Measurements from ENCODE around the gene BBS4.

The BBS4 gene

GRCh38 chr15:72760590-72761260 lies 74.7 kb downstream of the BBS4 start:
- Histone ChIP-seq H3K27ac (ENCODE audit: poor library complexity, severe bottlenecking) (no peak overlapping the region), H3K36me3 (ENCODE audit: low read depth) (peaks cover 70% of the 10 kb centered on the region), H3K4me3 (ENCODE audit: severe bottlenecking) (no peak overlapping the region), H3K9me3 (ENCODE audit: severe bottlenecking) (no peaks in the 10 kb centered on the region), H3K4me1 (ENCODE audit: insufficient read depth, poor library complexity, severe bottlenecking) (no peaks in the 10 kb centered on the region), H3K27me3 (ENCODE audit: insufficient read depth, poor library complexity, severe bottlenecking) (no peaks in the 10 kb centered on the region)
- DNase-seq (ENCODE audit: low spot score) (no peak), ATAC-seq (ENCODE audit: low read depth) (no peak)
- no peak for TF ChIP-seq CTCF (IDR thresholded peaks at IDR 0.05; ENCODE audit: poor library complexity, severe bottlenecking)

- Histone ChIP-seq H3K27me3 (ENCODE audit: insufficient read depth, poor library complexity, severe bottlenecking) (no peaks in the 10 kb centered on the region), H3K4me3 (ENCODE audit: severe bottlenecking) (no peak overlapping the region), H3K4me1 (ENCODE audit: insufficient read depth, poor library complexity, severe bottlenecking) (no peaks in the 10 kb centered on the region), H3K36me3 (ENCODE audit: low read depth) (peaks cover 75% of the 10 kb centered on the region), H3K27ac (ENCODE audit: poor library complexity, severe bottlenecking) (no peak overlapping the region), H3K9me3 (ENCODE audit: severe bottlenecking) (peaks cover 17% of the 10 kb centered on the region)
- ATAC-seq (ENCODE audit: low read depth) = no peak
- no peak for TF ChIP-seq CTCF (IDR thresholded peaks at IDR 0.05; ENCODE audit: poor library complexity, severe bottlenecking)
- no peak for DNase-seq (ENCODE audit: low spot score)
Measured at GRCh38 chr15:72764656-72765055, 78.6 kb downstream of the BBS4 start.

GRCh38 chr15:72766025-72766424 lies 80.0 kb downstream of the BBS4 start:
- no peak for ATAC-seq (ENCODE audit: low read depth)
- no peak for DNase-seq (ENCODE audit: low spot score)
- no peaks in the 10 kb centered on the region for H3K27me3 ChIP-seq (ENCODE audit: insufficient read depth, poor library complexity, severe bottlenecking)
- H3K9me3 ChIP-seq (ENCODE audit: severe bottlenecking) = peaks cover 18% of the 10 kb centered on the region
- H3K27ac ChIP-seq (ENCODE audit: poor library complexity, severe bottlenecking) = no peak overlapping the region
- H3K36me3 ChIP-seq (ENCODE audit: low read depth) = peaks cover 82% of the 10 kb centered on the region
- no peak for TF ChIP-seq CTCF (IDR thresholded peaks at IDR 0.05; ENCODE audit: poor library complexity, severe bottlenecking)
- H3K4me3 ChIP-seq (ENCODE audit: severe bottlenecking) = no peak overlapping the region
- H3K4me1 ChIP-seq (ENCODE audit: insufficient read depth, poor library complexity, severe bottlenecking) = no peaks in the 10 kb centered on the region

GRCh38 chr15:72766780-72767179 lies 80.8 kb downstream of the BBS4 start:
- no peak overlapping the region for H3K27ac ChIP-seq (ENCODE audit: poor library complexity, severe bottlenecking)
- ATAC-seq (ENCODE audit: low read depth) = no peak
- H3K27me3 ChIP-seq (ENCODE audit: insufficient read depth, poor library complexity, severe bottlenecking) = no peaks in the 10 kb centered on the region
- TF ChIP-seq CTCF (IDR thresholded peaks at IDR 0.05; ENCODE audit: poor library complexity, severe bottlenecking) = no peak
- peaks cover 90% of the 10 kb centered on the region for H3K36me3 ChIP-seq (ENCODE audit: low read depth)
- DNase-seq (ENCODE audit: low spot score) = no peak
- no peak overlapping the region for H3K4me3 ChIP-seq (ENCODE audit: severe bottlenecking)
- no peaks in the 10 kb centered on the region for H3K4me1 ChIP-seq (ENCODE audit: insufficient read depth, poor library complexity, severe bottlenecking)
- H3K9me3 ChIP-seq (ENCODE audit: severe bottlenecking) = peaks cover 18% of the 10 kb centered on the region

- TF ChIP-seq CTCF (IDR thresholded peaks at IDR 0.05; ENCODE audit: poor library complexity, severe bottlenecking) = no peak
- H3K4me3 ChIP-seq (ENCODE audit: severe bottlenecking) = no peak overlapping the region
- no peak overlapping the region for H3K27ac ChIP-seq (ENCODE audit: poor library complexity, severe bottlenecking)
- H3K9me3 ChIP-seq (ENCODE audit: severe bottlenecking) = peaks cover 18% of the 10 kb centered on the region
- DNase-seq (ENCODE audit: low spot score) (no peak), ATAC-seq (ENCODE audit: low read depth) (no peak)
- H3K4me1 ChIP-seq (ENCODE audit: insufficient read depth, poor library complexity, severe bottlenecking) = no peaks in the 10 kb centered on the region
- peaks cover 98% of the 10 kb centered on the region for H3K36me3 ChIP-seq (ENCODE audit: low read depth)
- H3K27me3 ChIP-seq (ENCODE audit: insufficient read depth, poor library complexity, severe bottlenecking) = no peaks in the 10 kb centered on the region
Measured at GRCh38 chr15:72770673-72771328, 84.8 kb downstream of the BBS4 start.
